Endothelial cell of umbilical vein (primary cell): Measurements from ENCODE around the gene AK8. TPM values are rescaled to one million over a fixed set of nuclear protein-coding genes. Genes with fewer than 3 reads are reported as not detected.

ENCODE experiments used
- BruUV-seq: library from RNA; stranded (reverse); fragments of 400-500 nt; replicated peaks from 2 replicates; lab custom pipeline; 2021; lab: Mats Ljungman, UMichigan
- CTCF ChIA-PET: fragments of 300-600, 350-600 bp; sonication (Branson Sonifier 250); formaldehyde crosslinking; loops from one replicate; lab custom pipeline; 2021; ENCODE audit warnings: antibody characterized with exemption, inconsistent platforms; lab: Charles Lee
- POLR2A ChIA-PET: fragments of 300-600, 350-600 bp; sonication (Branson Sonifier 250); formaldehyde crosslinking; loops from one replicate; lab custom pipeline; 2021; ENCODE audit warnings: antibody characterized with exemption, inconsistent platforms; lab: Charles Lee
- DNase-seq: peaks from one replicate; pipeline ENCODE4 v3.0.0-alpha.2; 2011; ENCODE audit warnings: low read depth, low spot score
- FAIRE-seq: peaks from 2 replicates; lab custom pipeline; 2011; peaks lifted over from hg19 to GRCh38; lab: Jason Lieb, UNC
- H2AFZ ChIP-seq: 2 replicates; pipeline ENCODE4 v1.6.0; 2012; ENCODE audit warnings: low read depth, low read length, control low read depth, inconsistent platforms
- H3K27ac ChIP-seq: 2 replicates; pipeline ENCODE4 v1.5.1; 2011; ENCODE audit warnings: low read depth, mild to moderate bottlenecking, control low read depth, low read length, moderate library complexity; ENCODE audit not compliant: insufficient read depth
- H3K27me3 ChIP-seq, 2 experiments: 2 replicates each; pipeline versions ENCODE4 v1.6.0 to v1.6.1; 2011; ENCODE audit warnings: low read length in 2 of 2, mixed read lengths in 1 of 2; ENCODE audit not compliant: control insufficient read depth in 2 of 2, insufficient read depth in 2 of 2
- H3K36me3 ChIP-seq, 2 experiments: 2 replicates in 1 of 2; 3 replicates in 1 of 2; pipeline ENCODE4 v1.5.1; 2011; ENCODE audit warnings: low read length in 2 of 2, mild to moderate bottlenecking in 1 of 2, moderate library complexity in 1 of 2; ENCODE audit not compliant: control insufficient read depth in 2 of 2, insufficient read depth in 2 of 2; ENCODE audit errors: extremely low read depth in 1 of 2
- H3K4me1 ChIP-seq: 3 replicates; pipeline ENCODE4 v1.5.1; 2011; ENCODE audit warnings: mild to moderate bottlenecking, low read length; ENCODE audit not compliant: control insufficient read depth, insufficient read depth; ENCODE audit errors: extremely low read depth
- H3K4me2 ChIP-seq: 2 replicates; pipeline ENCODE4 v1.6.1; 2011; ENCODE audit warnings: low read length, control low read depth, mixed read lengths; ENCODE audit not compliant: insufficient read depth
- H3K4me3 ChIP-seq, 3 experiments: fragments of 200-600 bp in 1 of 3; sonication (generic), shearing (Covaris generic) in 1 of 3; replicated peaks in 1 of 3; 2 replicates each; pipeline ENCODE4 v1.5.1; 2011 to 2016; ENCODE audit warnings: control low read depth in 3 of 3, low read length in 3 of 3, mild to moderate bottlenecking in 2 of 3, inconsistent platforms in 1 of 3, low read depth in 1 of 3, moderate library complexity in 1 of 3; ENCODE audit not compliant: insufficient read depth in 1 of 3
- H3K79me2 ChIP-seq: 2 replicates; pipeline ENCODE4 v1.6.0; 2012; ENCODE audit warnings: low read length, inconsistent platforms; ENCODE audit not compliant: control insufficient read depth, insufficient read depth
- H3K9ac ChIP-seq: replicated peaks from 2 replicates; pipeline ENCODE3; 2011; ENCODE audit warnings: low read length, control low read depth; ENCODE audit not compliant: insufficient read depth; ENCODE audit errors: extremely low read depth
- H3K9me1 ChIP-seq: replicated peaks from 3 replicates; pipeline ENCODE4 v1.6.0; 2011; ENCODE audit warnings: mild to moderate bottlenecking, low read length; ENCODE audit not compliant: control insufficient read depth, insufficient read depth; ENCODE audit errors: extremely low read depth
- H3K9me3 ChIP-seq: replicated peaks from 2 replicates; pipeline ENCODE4 v1.5.1; 2012; ENCODE audit warnings: low read length, inconsistent platforms; ENCODE audit not compliant: control insufficient read depth, insufficient read depth
- H4K20me1 ChIP-seq: replicated peaks from 2 replicates; pipeline ENCODE3; 2011; ENCODE audit warnings: mild to moderate bottlenecking, low read length; ENCODE audit not compliant: control insufficient read depth, insufficient read depth; ENCODE audit errors: extremely low read depth
- CTCF ChIP-seq, 2 donors: IDR thresholded peaks; 1 replicate in 1 of 2; 2 replicates in 1 of 2; pipeline ENCODE4 v1.5.1; 2011; ENCODE audit warnings: low read length in 2 of 2, mild to moderate bottlenecking in 2 of 2, moderate library complexity in 2 of 2, control low read depth in 1 of 2, inconsistent platforms in 1 of 2, low read depth in 1 of 2; ENCODE audit not compliant: insufficient read depth in 1 of 2; ENCODE audit errors: extremely low read depth in 1 of 2
- EZH2 ChIP-seq: IDR thresholded peaks from 2 replicates; pipeline ENCODE4 v1.6.1; 2012; ENCODE audit warnings: borderline replicate concordance, low read depth, mild to moderate bottlenecking, moderate library complexity, low read length, inconsistent platforms; ENCODE audit not compliant: severe bottlenecking
- FOS ChIP-seq: IDR thresholded peaks from 2 replicates; pipeline ENCODE4 v1.6.1; 2011; ENCODE audit warnings: mild to moderate bottlenecking, low read length, moderate library complexity, borderline replicate concordance; ENCODE audit not compliant: insufficient read depth
- GATA2 ChIP-seq: IDR thresholded peaks from 2 replicates; pipeline ENCODE4 v1.7.0; 2011; ENCODE audit warnings: low read depth, mild to moderate bottlenecking, moderate library complexity, mixed read lengths, low read length; ENCODE audit not compliant: insufficient read length, insufficient read depth
- JUN ChIP-seq: IDR thresholded peaks from 2 replicates; pipeline ENCODE4 v1.6.1; 2011; ENCODE audit warnings: borderline replicate concordance, low read depth; ENCODE audit not compliant: insufficient read length, insufficient read depth
- MAX ChIP-seq: IDR thresholded peaks from 2 replicates; pipeline ENCODE4 v1.6.1; 2011; ENCODE audit not compliant: insufficient read depth, insufficient read length
- MYC ChIP-seq: IDR thresholded peaks from one replicate; pipeline ENCODE4 v1.6.1; 2011; ENCODE audit warnings: mild to moderate bottlenecking, low read depth, low read length
- POLR2A ChIP-seq: IDR thresholded peaks from 2 replicates; pipeline ENCODE4 v1.6.1; 2012; ENCODE audit warnings: low read depth, mild to moderate bottlenecking, control low read depth, low read length
- POLR2AphosphoS5 ChIP-seq: IDR thresholded peaks from 2 replicates; pipeline ENCODE4 v1.6.1; 2012; ENCODE audit warnings: low read depth, mild to moderate bottlenecking, control low read depth, low read length, moderate library complexity; ENCODE audit not compliant: insufficient read depth
- dilution Hi-C: fragments of 300-500 bp; cut with MboI; formaldehyde crosslinking; loops from one replicate; pipeline ENCODE4 v1.15.0; 2019; ENCODE audit warnings: low sequenced_read_pairs; ENCODE audit not compliant: extremely low pct_ligation_motif_present
- intact Hi-C: fragments of 100-400 bp; cut with micrococcal nuclease; formaldehyde crosslinking; loops from one replicate; pipeline ENCODE4 v1.10.0; 2022
- polyA plus RNA-seq, 4 experiments: library from polyadenylated mRNA; depleted of rRNA in 3 of 4; stranded (reverse) in 3 of 4; unstranded in 1 of 4; fragments of >200 nt; gene quantifications; 2 replicates each; pipeline versions ENCODE4 v1.2.1 to v1.2.3, GENCODE V29; 2011 to 2012; ENCODE audit warnings: missing spikeins in 1 of 4
- total RNA-seq: library from RNA; stranded (reverse); gene quantifications from 2 replicates; pipeline ENCODE4 v1.2.3, GENCODE V29; 2021

Gene AK8
- total and polyA plus RNA-seq, 2 donors (not counting 3 experiments of a cell fraction or from before 2014, with no cell fraction given): 0.06 TPM; not detected in 1

- Histone ChIP-seq H3K4me1 (no peaks in the 10 kb centered on the region), H3K9ac (no peak overlapping the region), H4K20me1 (no peaks in the 10 kb centered on the region), H3K4me2 (no peak overlapping the region), H3K27me3 (peaks cover 1 to 7% of the 10 kb centered on the region in 2 experiments), H3K4me3 (no peak overlapping the region), H3K27ac (no peak overlapping the region), H3K79me2 (no peaks in the 10 kb centered on the region), H3K9me3 (no peaks in the 10 kb centered on the region), H2AFZ (no peak overlapping the region), H3K36me3 (no peaks in the 10 kb centered on the region), H3K9me1 (no peaks in the 10 kb centered on the region)
- TF ChIP-seq MYC (no peak), POLR2A (no peak)
- no peak for FAIRE-seq
- intact Hi-C loops: no loop called here
- POLR2A ChIA-PET: no interaction called here
- no peak for DNase-seq
- BruUV-seq: no TSS peak
- CTCF ChIA-PET: interaction anchor here (1.3 kb wide), 1 partner anchor 14 kb away, joined by 3 read pairs; no protein-coding TSS in a partner anchor
- dilution Hi-C loops: no loop called here
These were observed 53.1 kb downstream of the AK8 start for GRCh38 chr9:132824951-132825350.

- POLR2A ChIA-PET: no interaction called here
These were observed 53.9 kb downstream of the AK8 start for GRCh38 chr9:132824151-132824550.

More at GRCh38 chr9:132824151-132824550, 53.9 kb downstream of the AK8 start:
- no peaks in the 10 kb centered on the region for H4K20me1 ChIP-seq
- FAIRE-seq: no peak
- H3K9me3 ChIP-seq: no peaks in the 10 kb centered on the region
- no peak for TF ChIP-seq POLR2AphosphoS5
- no peak for TF ChIP-seq MYC
- no peak for TF ChIP-seq JUN
- no peak for TF ChIP-seq POLR2A
- TF ChIP-seq MAX: no peak
- TF ChIP-seq CTCF (IDR thresholded peaks at IDR 0.05; ENCODE audit: extremely low read depth in 1 of 2, insufficient read depth in 1 of 2, low read depth in 1 of 2, low read length in 2 of 2): no peak
- no peak for TF ChIP-seq FOS
- TF ChIP-seq EZH2: no peak
- no peak for TF ChIP-seq GATA2
- dilution Hi-C loops (no loop called here), intact Hi-C loops (no loop called here)
- H3K9me1 ChIP-seq: no peaks in the 10 kb centered on the region
- no peaks in the 10 kb centered on the region for H3K4me1 ChIP-seq
- H3K27ac ChIP-seq: no peak overlapping the region
- no peak overlapping the region for H3K9ac ChIP-seq
- H2AFZ ChIP-seq: no peak overlapping the region
- no peak overlapping the region for H3K4me2 ChIP-seq
- H3K79me2 ChIP-seq: no peaks in the 10 kb centered on the region
- CTCF ChIA-PET: no interaction called here
- H3K27me3 ChIP-seq: peaks cover 1 to 7% of the 10 kb centered on the region in 2 experiments
- DNase-seq: no peak
- H3K36me3 ChIP-seq: no peaks in the 10 kb centered on the region
- H3K4me3 ChIP-seq: no peak overlapping the region
- BruUV-seq: no TSS peak
